HepG2 (cell line): ENCODE measurements around the gene NAP1L4. TPM values are rescaled to one million over a fixed set of nuclear protein-coding genes. Genes with fewer than 3 reads are reported as not detected.
A peak's percentile ranks its signal among the peaks of the same experiment; 100 is the strongest.

Experiments used
- CENPBD1 ChIP-seq: sonication (generic); formaldehyde crosslinking; IDR thresholded peaks from 2 replicates; pipeline ENCODE4 v1.8.0; 2022; ENCODE audit warnings: missing genetic modification reagents, low read depth, mild to moderate bottlenecking, borderline replicate concordance
- FOXP4 ChIP-seq: sonication (generic); formaldehyde crosslinking; IDR thresholded peaks from 2 replicates; pipeline ENCODE4 v1.4.0; 2020; ENCODE audit warnings: missing genetic modification reagents
- GTF2F1 ChIP-seq: fragments of 150-350 bp; IDR thresholded peaks from 2 replicates; pipeline ENCODE4 v1.6.1; 2014; ENCODE audit warnings: low read length
- HOXA3 ChIP-seq: sonication (generic); formaldehyde crosslinking; IDR thresholded peaks from 2 replicates; pipeline ENCODE4 v1.5.0; 2020; ENCODE audit warnings: missing genetic modification reagents
- MAZ ChIP-seq, 2 experiments: sonication (generic) in 1 of 2; formaldehyde crosslinking in 1 of 2; IDR thresholded peaks; 2 replicates each; pipeline versions ENCODE4 v1.5.0 to v1.6.1; 2012 to 2020; ENCODE audit warnings: low read depth in 2 of 2, mild to moderate bottlenecking in 2 of 2, borderline replicate concordance in 1 of 2, improper control_type of control experiment in 1 of 2, low read length in 1 of 2, missing genetic modification reagents in 1 of 2, moderate library complexity in 1 of 2
- MEIS1 ChIP-seq: sonication (generic); formaldehyde crosslinking; IDR thresholded peaks from 2 replicates; pipeline ENCODE4 v1.9.0; 2021; ENCODE audit warnings: mild to moderate bottlenecking, missing genetic modification reagents, moderate library complexity, borderline replicate concordance
- RBM22 ChIP-seq: fragments of 200-400 bp; formaldehyde crosslinking; optimal IDR thresholded peaks from 2 replicates; pipeline ENCODE3; 2017; ENCODE audit warnings: mild to moderate bottlenecking, low read length, moderate library complexity
- RELA ChIP-seq: sonication (generic); formaldehyde crosslinking; IDR thresholded peaks from 2 replicates; pipeline ENCODE4 v1.4.0; 2020; ENCODE audit warnings: missing genetic modification reagents
- SIX1 ChIP-seq: sonication (generic); formaldehyde crosslinking; IDR thresholded peaks from 2 replicates; pipeline ENCODE4 v1.4.0; 2020; ENCODE audit warnings: missing genetic modification reagents, borderline replicate concordance
- TEAD2 ChIP-seq: sonication (generic); formaldehyde crosslinking; IDR thresholded peaks from 2 replicates; pipeline ENCODE4 v1.9.0; 2021; ENCODE audit warnings: missing genetic modification reagents
- ZBTB40 ChIP-seq, 2 experiments: fragments of 450-650 bp in 1 of 2; sonication (generic) in 1 of 2; formaldehyde crosslinking in 1 of 2; IDR thresholded peaks; 2 replicates each; pipeline versions ENCODE4 v1.6.1 to v1.8.0; 2016 to 2022; ENCODE audit warnings: antibody characterized with exemption in 1 of 2, mild to moderate bottlenecking in 1 of 2, missing genetic modification reagents in 1 of 2
- ZNF10 ChIP-seq: sonication (generic); formaldehyde crosslinking; IDR thresholded peaks from 2 replicates; pipeline ENCODE4 v1.4.0; 2020; ENCODE audit warnings: mild to moderate bottlenecking, low read depth, missing genetic modification reagents, borderline replicate concordance
- ZNF230 ChIP-seq: sonication (generic); formaldehyde crosslinking; IDR thresholded peaks from 2 replicates; pipeline ENCODE4 v1.4.0; 2020; ENCODE audit warnings: mild to moderate bottlenecking, missing genetic modification reagents
- ZNF282 ChIP-seq: fragments of 450-650 bp; IDR thresholded peaks from 2 replicates; pipeline ENCODE4 v1.6.1; 2018; ENCODE audit not compliant: partially characterized antibody
- ZNF292 ChIP-seq: sonication (generic); formaldehyde crosslinking; IDR thresholded peaks from 2 replicates; pipeline ENCODE4 v1.8.1; 2022; ENCODE audit warnings: mild to moderate bottlenecking, low read depth, missing genetic modification reagents, borderline replicate concordance
- ZNF543 ChIP-seq: sonication (generic); formaldehyde crosslinking; IDR thresholded peaks from 2 replicates; pipeline ENCODE4 v1.4.0; 2020; ENCODE audit warnings: mild to moderate bottlenecking, missing genetic modification reagents
- ZNF713 ChIP-seq: sonication (generic); formaldehyde crosslinking; IDR thresholded peaks from 2 replicates; pipeline ENCODE4 v1.4.0; 2020; ENCODE audit warnings: mild to moderate bottlenecking, missing genetic modification reagents
- polyA plus RNA-seq, 8 experiments: library from polyadenylated mRNA; depleted of rRNA in 3 of 8; stranded (reverse) in 7 of 8; unstranded in 1 of 8; fragments of >200 nt; fragmentation: Illumina TruSeq in 4 of 8; extraction: Trizol in 4 of 8; gene quantifications; 2 replicates each; pipeline versions ENCODE4 v1.2.1 to v1.2.3, GENCODE V29; 2011 to 2016; ENCODE audit warnings: low read depth in 4 of 8, missing spikeins in 1 of 8, mixed read lengths in 1 of 8; ENCODE audit not compliant: insufficient read depth in 1 of 8
- total RNA-seq, 5 experiments: library from RNA; depleted of rRNA; stranded (reverse); fragments of >200 nt; fragmentation: Illumina TruSeq; extraction: Trizol; gene quantifications; 2 replicates each; pipeline ENCODE4 v1.2.3, GENCODE V29; 2016; ENCODE audit warnings: low read depth in 1 of 5

NAP1L4 gene
- total and polyA plus RNA-seq, 2 of the 13 experiments (the other 11 are each of a cell fraction or from before 2014, with no cell fraction given): 64.0 to 186 TPM

- TF ChIP-seq RELA (CRISPR knock-in tag): no peak
- TF ChIP-seq TEAD2: no peak
- no peak for TF ChIP-seq FOXP4 (CRISPR knock-in tag)
- no peak for TF ChIP-seq CENPBD1 (CRISPR knock-in tag)
- TF ChIP-seq ZBTB40 (IDR thresholded peaks at IDR 0.05): no peak
- TF ChIP-seq ZBTB40 (CRISPR knock-in tag; IDR thresholded peaks at IDR 0.05): no peak
- TF ChIP-seq HOXA3: no peak
- TF ChIP-seq ZNF282: no peak
- peak; percentile 74; the same call in 1 of the 2 replicates for TF ChIP-seq MEIS1 (CRISPR knock-in tag)
- TF ChIP-seq MAZ (IDR thresholded peaks at IDR 0.05; ENCODE audit: borderline replicate concordance, low read depth, low read length): no peak
- TF ChIP-seq MAZ (CRISPR knock-in tag; IDR thresholded peaks at IDR 0.05; ENCODE audit: low read depth): peak; percentile 75
- no peak for TF ChIP-seq GTF2F1
- no peak for TF ChIP-seq ZNF10 (CRISPR knock-in tag)
- peak; percentile 66 for TF ChIP-seq ZNF292 (CRISPR knock-in tag)
- no peak for TF ChIP-seq ZNF713
- TF ChIP-seq RBM22: peak; percentile 45
- no peak for TF ChIP-seq SIX1 (CRISPR knock-in tag)
- TF ChIP-seq ZNF543: peak; percentile 64; the same call in 1 of the 2 replicates
- no peak for TF ChIP-seq ZNF230
Measured at GRCh38 chr11:2902784-2903671, 89.1 kb downstream of the NAP1L4 start (continued).
